ENCODE results near the gene OR6C1.

The OR6C1 gene

GRCh38 chr12:55365086-55365485, 50.9 kb downstream of the OR6C1 start:
- H4K20me1 ChIP-seq: no peaks in the 10 kb centered on the region
- H3K9ac ChIP-seq: no peak overlapping the region
- no peak overlapping the region for H3K4me2 ChIP-seq
- no peaks in the 10 kb centered on the region for H3K4me1 ChIP-seq
- no peak overlapping the region for H3K27ac ChIP-seq
- H3K36me3 ChIP-seq: no peaks in the 10 kb centered on the region
- TF ChIP-seq Cebpa-rat (IDR thresholded peaks at IDR 0.05): no peak
- H3K4me3 ChIP-seq: no peak overlapping the region
- no peaks in the 10 kb centered on the region for H3K27me3 ChIP-seq
- H3K9me3 ChIP-seq (replicated peaks in 1 of 11): no peaks in the 10 kb centered on the region

Data from BLaER1 treated with 17β-estradiol and CSF1 and Interleukin-3, amounts not matched to agents 10 nM and 100 nM (cell line).